Neural progenitor cell (in vitro differentiated cells): ENCODE data around the gene TRAF3.

ENCODE experiments used
- CTCF ChIP-seq: fragments of 200-600 bp; sonication (generic); IDR thresholded peaks from 2 replicates; pipeline ENCODE4 v1.5.1; 2017; ENCODE audit warnings: antibody characterized with exemption, mild to moderate bottlenecking
- EZH2 ChIP-seq: fragments of 200-600 bp; sonication (generic); IDR thresholded peaks from 2 replicates; pipeline ENCODE4 v1.6.1; 2017; ENCODE audit warnings: antibody characterized with exemption, mild to moderate bottlenecking, moderate library complexity
- EZH2phosphoT487 ChIP-seq: fragments of 200-600 bp; sonication (generic); IDR thresholded peaks from 2 replicates; pipeline ENCODE4 v1.6.1; 2017; ENCODE audit warnings: antibody characterized with exemption

GRCh38 chr14:102811254-102811963 lies 34.2 kb downstream of the TRAF3 start:
- TF ChIP-seq CTCF (no peak), EZH2 (no peak), EZH2phosphoT487 (no peak)
